ENCODE data around the gene KIAA1217.

DNA sequence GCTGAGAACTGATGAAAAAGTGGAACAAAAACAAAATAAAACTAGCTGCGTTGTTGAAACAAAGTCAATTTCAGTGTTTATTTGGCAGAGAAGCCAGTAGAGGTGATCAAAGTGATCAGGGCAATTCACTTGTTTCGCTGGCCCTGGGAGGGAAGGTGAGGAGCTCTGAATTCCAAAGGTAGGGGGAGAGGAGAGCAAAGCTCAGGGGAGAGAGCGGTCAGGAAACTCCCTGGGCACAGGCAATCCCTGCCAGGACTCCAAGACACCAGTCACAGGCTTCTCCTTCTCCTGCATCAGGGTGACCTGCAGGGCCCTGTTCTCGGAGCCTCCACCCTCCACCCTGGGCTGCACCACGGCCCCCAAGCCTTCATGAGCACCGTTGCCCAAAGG lies 6.8 kb upstream of the KIAA1217 start:
- TF ChIP-seq, protein P1, sequence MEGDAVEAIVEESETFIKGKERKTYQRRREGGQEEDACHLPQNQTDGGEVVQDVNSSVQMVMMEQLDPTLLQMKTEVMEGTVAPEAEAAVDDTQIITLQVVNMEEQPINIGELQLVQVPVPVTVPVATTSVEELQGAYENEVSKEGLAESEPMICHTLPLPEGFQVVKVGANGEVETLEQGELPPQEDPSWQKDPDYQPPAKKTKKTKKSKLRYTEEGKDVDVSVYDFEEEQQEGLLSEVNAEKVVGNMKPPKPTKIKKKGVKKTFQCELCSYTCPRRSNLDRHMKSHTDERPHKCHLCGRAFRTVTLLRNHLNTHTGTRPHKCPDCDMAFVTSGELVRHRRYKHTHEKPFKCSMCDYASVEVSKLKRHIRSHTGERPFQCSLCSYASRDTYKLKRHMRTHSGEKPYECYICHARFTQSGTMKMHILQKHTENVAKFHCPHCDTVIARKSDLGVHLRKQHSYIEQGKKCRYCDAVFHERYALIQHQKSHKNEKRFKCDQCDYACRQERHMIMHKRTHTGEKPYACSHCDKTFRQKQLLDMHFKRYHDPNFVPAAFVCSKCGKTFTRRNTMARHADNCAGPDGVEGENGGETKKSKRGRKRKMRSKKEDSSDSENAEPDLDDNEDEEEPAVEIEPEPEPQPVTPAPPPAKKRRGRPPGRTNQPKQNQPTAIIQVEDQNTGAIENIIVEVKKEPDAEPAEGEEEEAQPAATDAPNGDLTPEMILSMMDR (conservative IDR thresholded peaks at IDR 0.05 in 1 of 2, IDR thresholded peaks at IDR 0.05 in 1 of 2; ENCODE audit: extremely low read depth in 1 of 2, insufficient read depth in 1 of 2, low read depth in 1 of 2, low read length in 2 of 2) = no peak
- TF ChIP-seq EZH2 (IDR thresholded peaks at IDR 0.05; ENCODE audit: borderline replicate concordance, low read length) = no peak
